ENCODE results near the gene MED25. TPM values are rescaled to one million over a fixed set of nuclear protein-coding genes. Genes with fewer than 3 reads are reported as not detected.

Gene MED25
- total and polyA plus RNA-seq, 2 experiments from 2014 or later: 45.6 to 58.6 TPM

GRCh38 chr19:49840321-49840720 lies 22.2 kb downstream of the MED25 start:
- no peak overlapping the region; the same call in 1 of the 2 replicates for H3K27ac Mint-ChIP-seq
- Histone ChIP-seq H3K4me3 (no peak overlapping the region), H3K27me3 (ENCODE audit: insufficient read depth) (no peaks in the 10 kb centered on the region), H3K9me2 (ENCODE audit: insufficient read depth) (no peaks in the 10 kb centered on the region), H4K20me1 (replicated peaks; ENCODE audit: insufficient read depth) (peaks cover 4% of the 10 kb centered on the region; the same call in 1 of the 2 replicates), H3F3A (replicated peaks; ENCODE audit: low read depth) (0 out of 2 replicates have a peak, but pooled peaks cover 3% of the 10 kb centered on the region), H3K4me2 (no peak overlapping the region), H3K4me1 (ENCODE audit: insufficient read depth) (no peaks in the 10 kb centered on the region), H3K79me2 (replicated peaks; ENCODE audit: insufficient read depth) (no peaks in the 10 kb centered on the region), H2AFZ (no peak overlapping the region), H3K36me3 (ENCODE audit: insufficient read depth) (no peaks in the 10 kb centered on the region), H3K27ac (ENCODE audit: low read depth) (peak overlapping the region; percentile 50; the same call in 1 of the 2 replicates)
- peaks cover 37% of the 10 kb centered on the region for H3K36me3 Mint-ChIP-seq (ENCODE audit: low read depth)
- no peak overlapping the region for H3K4me3 Mint-ChIP-seq
- no peaks in the 10 kb centered on the region for H3K9me3 Mint-ChIP-seq
- DNase-seq (ENCODE audit: low spot score) (no peak), ATAC-seq (no peak; the same call in 2 of the 3 replicates)
- peaks cover 15% of the 10 kb centered on the region for H3K27me3 Mint-ChIP-seq (ENCODE audit: insufficient read depth, low read depth, poor library complexity)
- H3K4me1 Mint-ChIP-seq: peaks cover 6% of the 10 kb centered on the region
- TF ChIP-seq POLR2AphosphoS5 (IDR thresholded peaks at IDR 0.05; ENCODE audit: low read depth) (no peak), JUNB (IDR thresholded peaks at IDR 0.05; ENCODE audit: unreplicated experiment) (no peak), STAT1 (IDR thresholded peaks at IDR 0.05; ENCODE audit: unreplicated experiment) (no peak), ETS1 (IDR thresholded peaks at IDR 0.05) (no peak), ZNF331 (CRISPR knock-in tag; IDR thresholded peaks at IDR 0.05; ENCODE audit: low read depth) (no peak), NANOG (IDR thresholded peaks at IDR 0.05; ENCODE audit: borderline replicate concordance) (no peak), CTCF (conservative IDR thresholded peaks at IDR 0.05; ENCODE audit: low read depth in 2 of 2) (no peak), EZH2 (IDR thresholded peaks at IDR 0.05; ENCODE audit: low read depth, unreplicated experiment) (no peak), EZH2phosphoT487 (IDR thresholded peaks at IDR 0.05; ENCODE audit: unreplicated experiment) (no peak), ZNF114 (CRISPR knock-in tag; IDR thresholded peaks at IDR 0.05) (no peak), CREB1 (CRISPR knock-in tag; IDR thresholded peaks at IDR 0.05; ENCODE audit: low read depth) (no peak), REST (IDR thresholded peaks at IDR 0.05; ENCODE audit: unreplicated experiment) (no peak), ZNF462 (CRISPR knock-in tag; IDR thresholded peaks at IDR 0.05) (no peak)

Data from GM23338 (cell line).